K562 (cell line): ENCODE measurements around the gene ICAM2. TPM values are rescaled to one million over a fixed set of nuclear protein-coding genes. Genes with fewer than 3 reads are reported as not detected.

Experiments
- CCNT2 ChIP-seq: IDR thresholded peaks from 2 replicates; pipeline ENCODE4 v1.6.1; 2011; ENCODE audit warnings: borderline replicate concordance, low read depth, mild to moderate bottlenecking, moderate library complexity, mixed read lengths, low read length; ENCODE audit not compliant: insufficient read length; ENCODE audit errors: extremely low read depth
- CTCF ChIP-seq, 3 experiments: IDR thresholded peaks in 2 of 3; conservative IDR thresholded peaks in 1 of 3; 2 replicates each; pipeline ENCODE4 v1.5.1; 2011 to 2012; ENCODE audit warnings: low read length in 3 of 3, mild to moderate bottlenecking in 3 of 3, control low read depth in 2 of 3, improper control_type of control experiment in 1 of 3, inconsistent platforms in 1 of 3, low read depth in 1 of 3, mixed read lengths in 1 of 3, moderate library complexity in 1 of 3; ENCODE audit not compliant: insufficient read depth in 2 of 3
- FOSL1 ChIP-seq: fragments of 200-800 bp; sonication (Bioruptor generic); conservative IDR thresholded peaks from 2 replicates; pipeline ENCODE4 v1.6.1; 2016; ENCODE audit warnings: missing genetic modification characterization, missing compliant biosample characterization
- HDAC3 ChIP-seq: fragments of 450-650 bp; IDR thresholded peaks from 2 replicates; pipeline ENCODE4 v1.6.1; 2018; ENCODE audit warnings: borderline replicate concordance, mild to moderate bottlenecking, moderate library complexity; ENCODE audit not compliant: partially characterized antibody
- JUN ChIP-seq, 2 experiments: sonication (generic) in 1 of 2; formaldehyde crosslinking in 1 of 2; IDR thresholded peaks; 2 replicates each; pipeline versions ENCODE4 v1.6.1 to v1.8.0; 2012 to 2022; ENCODE audit warnings: borderline replicate concordance in 2 of 2, mild to moderate bottlenecking in 2 of 2, improper control_type of control experiment in 1 of 2, low read depth in 1 of 2, low read length in 1 of 2, missing genetic modification reagents in 1 of 2
- JUND ChIP-seq, 2 experiments: IDR thresholded peaks; 2 replicates in 1 of 2; 3 replicates in 1 of 2; pipeline ENCODE4 v1.6.1; 2011; ENCODE audit warnings: borderline replicate concordance in 2 of 2, low read depth in 2 of 2, low read length in 2 of 2, improper control_type of control experiment in 1 of 2, missing biosample characterization in 1 of 2, missing genetic modification characterization in 1 of 2, missing genetic modification reagents in 1 of 2
- KLF13 ChIP-seq: fragments of 450-650 bp; IDR thresholded peaks from 2 replicates; pipeline ENCODE4 v1.6.1; 2016; ENCODE audit warnings: missing genetic modification characterization, low read depth, mild to moderate bottlenecking, missing compliant biosample characterization, moderate library complexity, borderline replicate concordance
- L3MBTL2 ChIP-seq: fragments of 450-650 bp; IDR thresholded peaks from 2 replicates; pipeline ENCODE4 v1.6.1; 2016; ENCODE audit warnings: mild to moderate bottlenecking, moderate library complexity
- POLR3G ChIP-seq: IDR thresholded peaks from 2 replicates; pipeline ENCODE4 v1.6.1; 2011; ENCODE audit not compliant: insufficient read length, insufficient replicate concordance; ENCODE audit errors: extremely low read depth
- SMARCC2 ChIP-seq: fragments of 450-650 bp; IDR thresholded peaks from 2 replicates; pipeline ENCODE4 v1.6.1; 2017; ENCODE audit warnings: antibody characterized with exemption, moderate library complexity, mild to moderate bottlenecking, low read depth
- SP1 ChIP-seq: sonication (generic); formaldehyde crosslinking; IDR thresholded peaks from 2 replicates; pipeline ENCODE4 v1.8.1; 2022; ENCODE audit warnings: mild to moderate bottlenecking, missing genetic modification reagents
- ZKSCAN8 ChIP-seq: fragments of 200-800 bp; sonication (Bioruptor generic); IDR thresholded peaks from 2 replicates; pipeline ENCODE4 v1.6.1; 2016; ENCODE audit warnings: missing genetic modification characterization, missing compliant biosample characterization
- polyA plus RNA-seq, 8 experiments: library from polyadenylated mRNA; depleted of rRNA in 4 of 8; stranded (reverse) in 5 of 8; unstranded in 3 of 8; fragments of >200 nt; fragmentation: Nextera tagmentation in 2 of 8; fragmentation: Illumina TruSeq in 1 of 8; extraction: Ambion mirVana in 2 of 8; extraction: Trizol in 1 of 8; gene quantifications; 2 replicates each; pipeline versions ENCODE4 v1.2.1 to v1.2.3, GENCODE V29; 2011 to 2014; ENCODE audit warnings: inconsistent platforms in 1 of 8, missing spikeins in 1 of 8
- total RNA-seq, 7 experiments: library from RNA; depleted of rRNA in 6 of 7; stranded (reverse); fragments of >200 nt in 6 of 7; fragmentation: Illumina TruSeq in 2 of 7; extraction: Trizol in 2 of 7; gene quantifications; 2 replicates each; pipeline versions ENCODE4 v1.2.1 to v1.2.3, GENCODE V29; 2011 to 2021; ENCODE audit warnings: low replicate concordance in 1 of 7
- TF ChIP-seq, protein P1 (sequence below), 2 experiments: fragments of 450-650 bp; IDR thresholded peaks; 2 replicates each; pipeline ENCODE4 v1.6.1; 2016; ENCODE audit warnings: mild to moderate bottlenecking in 2 of 2, borderline replicate concordance in 1 of 2, low read depth in 1 of 2, moderate library complexity in 1 of 2

Gene ICAM2
- total and polyA plus RNA-seq, 9 of the 15 experiments (the other 6 are each of a cell fraction or from before 2014, with no cell fraction given), result 37.9 to 89.4 (median 60.6) TPM

DNA sequence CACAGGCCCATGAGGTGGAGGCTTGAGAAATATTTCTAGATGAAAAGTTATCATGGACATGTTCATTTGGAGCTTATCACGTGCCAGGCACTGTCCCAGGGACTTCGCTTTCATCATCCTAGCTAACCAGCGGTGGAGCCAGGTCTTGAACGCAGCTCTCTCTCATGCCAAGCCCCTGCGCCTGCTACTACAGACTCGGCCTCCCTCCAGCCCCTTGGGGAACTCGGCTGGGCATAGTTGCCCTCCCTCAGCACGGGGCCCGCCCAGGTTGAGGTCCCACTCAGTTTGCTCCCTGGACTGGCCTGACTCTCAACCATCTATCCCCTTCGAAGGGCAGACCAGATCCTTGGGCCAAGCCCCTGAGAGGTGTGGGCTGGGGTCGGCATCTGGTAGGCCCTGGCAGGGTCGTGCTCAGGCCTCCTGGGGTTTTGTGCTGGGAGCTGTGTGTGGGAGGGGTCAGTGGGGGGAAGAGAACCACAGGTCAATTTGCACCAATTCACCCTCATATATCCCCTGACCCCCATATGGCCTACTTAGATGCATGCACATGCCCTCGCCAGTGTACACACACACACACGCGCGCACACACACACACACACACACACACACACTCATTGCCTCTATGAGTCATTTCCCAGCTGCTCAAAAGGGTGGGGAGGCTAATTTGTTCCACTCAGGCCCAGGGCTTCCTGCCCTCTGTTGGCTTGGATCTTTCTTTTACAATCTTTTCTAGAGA lies 35.6 kb downstream of the ICAM2 start (continued):
- TF ChIP-seq, protein P1, sequence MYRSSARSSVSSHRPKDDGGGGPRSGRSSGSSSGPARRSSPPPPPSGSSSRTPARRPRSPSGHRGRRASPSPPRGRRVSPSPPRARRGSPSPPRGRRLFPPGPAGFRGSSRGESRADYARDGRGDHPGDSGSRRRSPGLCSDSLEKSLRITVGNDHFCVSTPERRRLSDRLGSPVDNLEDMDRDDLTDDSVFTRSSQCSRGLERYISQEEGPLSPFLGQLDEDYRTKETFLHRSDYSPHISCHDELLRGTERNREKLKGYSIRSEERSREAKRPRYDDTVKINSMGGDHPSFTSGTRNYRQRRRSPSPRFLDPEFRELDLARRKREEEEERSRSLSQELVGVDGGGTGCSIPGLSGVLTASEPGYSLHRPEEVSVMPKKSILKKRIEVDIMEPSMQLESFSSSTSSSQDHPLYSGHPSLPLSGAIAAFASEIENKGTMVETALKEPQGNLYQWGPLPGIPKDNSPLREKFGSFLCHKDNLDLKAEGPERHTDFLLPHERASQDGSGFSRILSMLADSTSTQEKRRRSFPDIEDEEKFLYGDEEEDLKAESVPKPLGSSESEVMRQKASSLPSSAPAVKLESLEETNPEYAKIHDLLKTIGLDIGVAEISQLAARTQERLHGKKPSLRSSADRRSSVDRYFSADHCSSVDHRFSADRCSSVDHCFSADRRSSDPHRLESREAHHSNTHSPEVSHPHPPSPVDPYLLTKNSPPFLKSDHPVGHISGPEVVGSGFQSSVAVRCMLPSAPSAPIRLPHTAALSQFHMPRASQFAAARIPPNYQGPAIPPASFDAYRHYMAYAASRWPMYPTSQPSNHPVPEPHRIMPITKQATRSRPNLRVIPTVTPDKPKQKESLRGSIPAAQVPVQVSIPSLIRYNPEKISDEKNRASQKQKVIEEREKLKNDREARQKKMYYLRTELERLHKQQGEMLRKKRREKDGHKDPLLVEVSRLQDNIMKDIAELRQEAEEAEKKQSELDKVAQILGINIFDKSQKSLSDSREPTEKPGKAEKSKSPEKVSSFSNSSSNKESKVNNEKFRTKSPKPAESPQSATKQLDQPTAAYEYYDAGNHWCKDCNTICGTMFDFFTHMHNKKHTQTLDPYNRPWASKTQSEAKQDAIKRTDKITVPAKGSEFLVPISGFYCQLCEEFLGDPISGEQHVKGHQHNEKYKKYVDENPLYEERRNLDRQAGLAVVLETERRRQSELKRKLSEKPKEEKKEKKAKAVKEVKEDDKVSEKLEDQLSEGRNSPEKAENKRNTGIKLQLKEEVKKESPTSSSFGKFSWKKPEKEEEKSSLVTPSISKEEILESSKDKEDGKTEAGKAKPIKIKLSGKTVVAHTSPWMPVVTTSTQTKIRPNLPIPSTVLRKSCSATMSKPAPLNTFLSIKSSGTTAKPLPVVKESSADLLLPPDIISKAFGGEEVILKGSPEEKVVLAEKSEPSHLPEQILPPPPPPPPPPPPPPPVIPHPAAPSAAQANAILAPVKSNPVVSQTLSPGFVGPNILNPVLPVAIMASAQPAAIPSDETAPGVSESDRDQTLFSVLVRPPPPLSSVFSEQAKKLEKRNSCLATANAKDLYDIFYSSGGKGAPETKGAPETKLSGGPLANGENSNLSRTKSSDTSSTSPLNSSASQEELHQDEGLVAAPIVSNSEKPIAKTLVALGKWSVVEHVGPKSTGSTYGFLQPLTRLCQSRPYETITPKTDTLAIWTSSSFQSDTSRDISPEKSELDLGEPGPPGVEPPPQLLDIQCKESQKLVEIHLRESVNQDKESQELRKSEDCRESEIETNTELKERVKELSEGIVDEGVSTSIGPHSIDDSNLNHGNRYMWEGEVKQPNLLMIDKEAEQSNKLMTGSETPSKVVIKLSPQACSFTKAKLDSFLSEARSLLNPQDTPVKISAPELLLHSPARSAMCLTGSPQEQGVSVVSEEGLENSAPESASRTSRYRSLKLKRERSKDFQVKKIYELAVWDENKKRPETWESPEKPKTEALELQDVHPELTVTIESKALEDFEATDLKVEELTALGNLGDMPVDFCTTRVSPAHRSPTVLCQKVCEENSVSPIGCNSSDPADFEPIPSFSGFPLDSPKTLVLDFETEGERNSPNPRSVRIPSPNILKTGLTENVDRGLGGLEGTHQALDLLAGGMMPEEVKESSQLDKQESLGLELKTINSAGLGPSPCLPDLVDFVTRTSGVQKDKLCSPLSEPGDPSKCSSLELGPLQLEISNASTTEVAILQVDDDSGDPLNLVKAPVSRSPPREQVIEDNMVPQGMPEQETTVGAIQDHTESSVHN (IDR thresholded peaks at IDR 0.05; ENCODE audit: borderline replicate concordance in 1 of 2, low read depth in 1 of 2), result peak in 1 of 2 experiments; percentile 79; a peak in 2 of 4 replicates
- TF ChIP-seq JUND (IDR thresholded peaks at IDR 0.05; ENCODE audit: borderline replicate concordance, low read depth, low read length) (peak; percentile 99), JUND (tag; IDR thresholded peaks at IDR 0.05; ENCODE audit: borderline replicate concordance, low read depth, low read length) (peak; percentile 99), HDAC3 (no peak), ZKSCAN8 (CRISPR knock-in tag) (no peak), FOSL1 (tag) (peak; percentile 99), POLR3G (no peak), JUN (IDR thresholded peaks at IDR 0.05; ENCODE audit: borderline replicate concordance, low read depth, low read length) (peak; percentile 97), JUN (CRISPR knock-in tag; IDR thresholded peaks at IDR 0.05; ENCODE audit: borderline replicate concordance) (no peak; the same call in 1 of the 2 replicates), L3MBTL2 (peak; percentile 41), SMARCC2 (peak; percentile 53; the same call in 1 of the 2 replicates), SP1 (CRISPR knock-in tag) (no peak), KLF13 (tag) (no peak), CCNT2 (no peak), CTCF (IDR thresholded peaks at IDR 0.05 in 2 of 3, conservative IDR thresholded peaks at IDR 0.05 in 1 of 3; ENCODE audit: insufficient read depth in 2 of 3, low read depth in 1 of 3, low read length in 3 of 3) (0 out of 6 replicates have a peak, but pooled peaks of 1 of the 3 experiments have one; percentile 11)
